Endothelial cell of umbilical vein (primary cell): Measurements from ENCODE around the gene PDS5B. TPM values are rescaled to one million over a fixed set of nuclear protein-coding genes. Genes with fewer than 3 reads are reported as not detected.

Source experiments
- BruUV-seq: library from RNA; stranded (reverse); fragments of 400-500 nt; replicated peaks from 2 replicates; lab custom pipeline; 2021; lab: Mats Ljungman, UMichigan
- CTCF ChIA-PET: fragments of 300-600, 350-600 bp; sonication (Branson Sonifier 250); formaldehyde crosslinking; loops from one replicate; lab custom pipeline; 2021; ENCODE audit warnings: antibody characterized with exemption, inconsistent platforms; lab: Charles Lee
- POLR2A ChIA-PET: fragments of 300-600, 350-600 bp; sonication (Branson Sonifier 250); formaldehyde crosslinking; loops from one replicate; lab custom pipeline; 2021; ENCODE audit warnings: antibody characterized with exemption, inconsistent platforms; lab: Charles Lee
- DNase-seq: peaks from one replicate; pipeline ENCODE4 v3.0.0-alpha.2; 2011; ENCODE audit warnings: low read depth, low spot score
- FAIRE-seq: peaks from 2 replicates; lab custom pipeline; 2011; peaks lifted over from hg19 to GRCh38; lab: Jason Lieb, UNC
- H2AFZ ChIP-seq: 2 replicates; pipeline ENCODE4 v1.6.0; 2012; ENCODE audit warnings: low read depth, low read length, control low read depth, inconsistent platforms
- H3K27ac ChIP-seq: 2 replicates; pipeline ENCODE4 v1.5.1; 2011; ENCODE audit warnings: low read depth, mild to moderate bottlenecking, control low read depth, low read length, moderate library complexity; ENCODE audit not compliant: insufficient read depth
- H3K27me3 ChIP-seq, 2 experiments: 2 replicates each; pipeline versions ENCODE4 v1.6.0 to v1.6.1; 2011; ENCODE audit warnings: low read length in 2 of 2, mixed read lengths in 1 of 2; ENCODE audit not compliant: control insufficient read depth in 2 of 2, insufficient read depth in 2 of 2
- H3K36me3 ChIP-seq, 2 experiments: 2 replicates in 1 of 2; 3 replicates in 1 of 2; pipeline ENCODE4 v1.5.1; 2011; ENCODE audit warnings: low read length in 2 of 2, mild to moderate bottlenecking in 1 of 2, moderate library complexity in 1 of 2; ENCODE audit not compliant: control insufficient read depth in 2 of 2, insufficient read depth in 2 of 2; ENCODE audit errors: extremely low read depth in 1 of 2
- H3K4me1 ChIP-seq: 3 replicates; pipeline ENCODE4 v1.5.1; 2011; ENCODE audit warnings: mild to moderate bottlenecking, low read length; ENCODE audit not compliant: control insufficient read depth, insufficient read depth; ENCODE audit errors: extremely low read depth
- H3K4me2 ChIP-seq: 2 replicates; pipeline ENCODE4 v1.6.1; 2011; ENCODE audit warnings: low read length, control low read depth, mixed read lengths; ENCODE audit not compliant: insufficient read depth
- H3K4me3 ChIP-seq, 3 experiments: fragments of 200-600 bp in 1 of 3; sonication (generic), shearing (Covaris generic) in 1 of 3; replicated peaks in 1 of 3; 2 replicates each; pipeline ENCODE4 v1.5.1; 2011 to 2016; ENCODE audit warnings: control low read depth in 3 of 3, low read length in 3 of 3, mild to moderate bottlenecking in 2 of 3, inconsistent platforms in 1 of 3, low read depth in 1 of 3, moderate library complexity in 1 of 3; ENCODE audit not compliant: insufficient read depth in 1 of 3
- H3K79me2 ChIP-seq: 2 replicates; pipeline ENCODE4 v1.6.0; 2012; ENCODE audit warnings: low read length, inconsistent platforms; ENCODE audit not compliant: control insufficient read depth, insufficient read depth
- H3K9ac ChIP-seq: replicated peaks from 2 replicates; pipeline ENCODE3; 2011; ENCODE audit warnings: low read length, control low read depth; ENCODE audit not compliant: insufficient read depth; ENCODE audit errors: extremely low read depth
- H3K9me1 ChIP-seq: replicated peaks from 3 replicates; pipeline ENCODE4 v1.6.0; 2011; ENCODE audit warnings: mild to moderate bottlenecking, low read length; ENCODE audit not compliant: control insufficient read depth, insufficient read depth; ENCODE audit errors: extremely low read depth
- H3K9me3 ChIP-seq: replicated peaks from 2 replicates; pipeline ENCODE4 v1.5.1; 2012; ENCODE audit warnings: low read length, inconsistent platforms; ENCODE audit not compliant: control insufficient read depth, insufficient read depth
- H4K20me1 ChIP-seq: replicated peaks from 2 replicates; pipeline ENCODE3; 2011; ENCODE audit warnings: mild to moderate bottlenecking, low read length; ENCODE audit not compliant: control insufficient read depth, insufficient read depth; ENCODE audit errors: extremely low read depth
- EZH2 ChIP-seq: IDR thresholded peaks from 2 replicates; pipeline ENCODE4 v1.6.1; 2012; ENCODE audit warnings: borderline replicate concordance, low read depth, mild to moderate bottlenecking, moderate library complexity, low read length, inconsistent platforms; ENCODE audit not compliant: severe bottlenecking
- FOS ChIP-seq: IDR thresholded peaks from 2 replicates; pipeline ENCODE4 v1.6.1; 2011; ENCODE audit warnings: mild to moderate bottlenecking, low read length, moderate library complexity, borderline replicate concordance; ENCODE audit not compliant: insufficient read depth
- GATA2 ChIP-seq: IDR thresholded peaks from 2 replicates; pipeline ENCODE4 v1.7.0; 2011; ENCODE audit warnings: low read depth, mild to moderate bottlenecking, moderate library complexity, mixed read lengths, low read length; ENCODE audit not compliant: insufficient read length, insufficient read depth
- JUN ChIP-seq: IDR thresholded peaks from 2 replicates; pipeline ENCODE4 v1.6.1; 2011; ENCODE audit warnings: borderline replicate concordance, low read depth; ENCODE audit not compliant: insufficient read length, insufficient read depth
- MYC ChIP-seq: IDR thresholded peaks from one replicate; pipeline ENCODE4 v1.6.1; 2011; ENCODE audit warnings: mild to moderate bottlenecking, low read depth, low read length
- POLR2A ChIP-seq: IDR thresholded peaks from 2 replicates; pipeline ENCODE4 v1.6.1; 2012; ENCODE audit warnings: low read depth, mild to moderate bottlenecking, control low read depth, low read length
- POLR2AphosphoS5 ChIP-seq: IDR thresholded peaks from 2 replicates; pipeline ENCODE4 v1.6.1; 2012; ENCODE audit warnings: low read depth, mild to moderate bottlenecking, control low read depth, low read length, moderate library complexity; ENCODE audit not compliant: insufficient read depth
- dilution Hi-C: fragments of 300-500 bp; cut with MboI; formaldehyde crosslinking; loops from one replicate; pipeline ENCODE4 v1.15.0; 2019; ENCODE audit warnings: low sequenced_read_pairs; ENCODE audit not compliant: extremely low pct_ligation_motif_present
- intact Hi-C: fragments of 100-400 bp; cut with micrococcal nuclease; formaldehyde crosslinking; loops from one replicate; pipeline ENCODE4 v1.10.0; 2022
- polyA plus RNA-seq, 4 experiments: library from polyadenylated mRNA; depleted of rRNA in 3 of 4; stranded (reverse) in 3 of 4; unstranded in 1 of 4; fragments of >200 nt; gene quantifications; 2 replicates each; pipeline versions ENCODE4 v1.2.1 to v1.2.3, GENCODE V29; 2011 to 2012; ENCODE audit warnings: missing spikeins in 1 of 4
- total RNA-seq: library from RNA; stranded (reverse); gene quantifications from 2 replicates; pipeline ENCODE4 v1.2.3, GENCODE V29; 2021
- TF ChIP-seq, protein P1 (sequence below): IDR thresholded peaks from 2 replicates; pipeline ENCODE4 v1.6.1; 2011; ENCODE audit not compliant: insufficient read depth, insufficient read length
- TF ChIP-seq, protein P2 (sequence below), 2 donors: IDR thresholded peaks; 1 replicate in 1 of 2; 2 replicates in 1 of 2; pipeline ENCODE4 v1.5.1; 2011; ENCODE audit warnings: low read length in 2 of 2, mild to moderate bottlenecking in 2 of 2, moderate library complexity in 2 of 2, control low read depth in 1 of 2, inconsistent platforms in 1 of 2, low read depth in 1 of 2; ENCODE audit not compliant: insufficient read depth in 1 of 2; ENCODE audit errors: extremely low read depth in 1 of 2

The PDS5B gene
- total and polyA plus RNA-seq, 2 donors (not counting 3 experiments of a cell fraction or from before 2014, with no cell fraction given): 3.9 to 40.3 TPM

- TF ChIP-seq, protein P1, sequence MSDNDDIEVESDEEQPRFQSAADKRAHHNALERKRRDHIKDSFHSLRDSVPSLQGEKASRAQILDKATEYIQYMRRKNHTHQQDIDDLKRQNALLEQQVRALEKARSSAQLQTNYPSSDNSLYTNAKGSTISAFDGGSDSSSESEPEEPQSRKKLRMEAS: no peak
- TF ChIP-seq, protein P2, sequence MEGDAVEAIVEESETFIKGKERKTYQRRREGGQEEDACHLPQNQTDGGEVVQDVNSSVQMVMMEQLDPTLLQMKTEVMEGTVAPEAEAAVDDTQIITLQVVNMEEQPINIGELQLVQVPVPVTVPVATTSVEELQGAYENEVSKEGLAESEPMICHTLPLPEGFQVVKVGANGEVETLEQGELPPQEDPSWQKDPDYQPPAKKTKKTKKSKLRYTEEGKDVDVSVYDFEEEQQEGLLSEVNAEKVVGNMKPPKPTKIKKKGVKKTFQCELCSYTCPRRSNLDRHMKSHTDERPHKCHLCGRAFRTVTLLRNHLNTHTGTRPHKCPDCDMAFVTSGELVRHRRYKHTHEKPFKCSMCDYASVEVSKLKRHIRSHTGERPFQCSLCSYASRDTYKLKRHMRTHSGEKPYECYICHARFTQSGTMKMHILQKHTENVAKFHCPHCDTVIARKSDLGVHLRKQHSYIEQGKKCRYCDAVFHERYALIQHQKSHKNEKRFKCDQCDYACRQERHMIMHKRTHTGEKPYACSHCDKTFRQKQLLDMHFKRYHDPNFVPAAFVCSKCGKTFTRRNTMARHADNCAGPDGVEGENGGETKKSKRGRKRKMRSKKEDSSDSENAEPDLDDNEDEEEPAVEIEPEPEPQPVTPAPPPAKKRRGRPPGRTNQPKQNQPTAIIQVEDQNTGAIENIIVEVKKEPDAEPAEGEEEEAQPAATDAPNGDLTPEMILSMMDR (IDR thresholded peaks at IDR 0.05; ENCODE audit: extremely low read depth in 1 of 2, insufficient read depth in 1 of 2, low read depth in 1 of 2, low read length in 2 of 2): no peak
- TF ChIP-seq JUN (no peak), POLR2AphosphoS5 (no peak), GATA2 (no peak), EZH2 (no peak), MYC (no peak), POLR2A (no peak), FOS (no peak)
- ChIA-PET POLR2A (no interaction called here), CTCF (interaction anchor here (3.5 kb wide), 1 partner anchor 52 kb away, joined by 30 read pairs; the partner anchor contains the start of gene PDS5B)
- intact Hi-C loops: loop anchor here (1.0 kb wide), 1 partner anchor 52 kb away; the partner anchor contains the start of gene PDS5B
- no peaks in the 10 kb centered on the region for H3K9me1 ChIP-seq
- H3K79me2 ChIP-seq: peaks cover 63% of the 10 kb centered on the region
- peaks cover 5% of the 10 kb centered on the region for H3K4me1 ChIP-seq
- no peak overlapping the region for H3K27ac ChIP-seq
- H3K4me2 ChIP-seq: no peak overlapping the region
- H3K27me3 ChIP-seq: no peaks in the 10 kb centered on the region
- no peaks in the 10 kb centered on the region for H3K9me3 ChIP-seq
- BruUV-seq: no TSS peak
- no peak overlapping the region for H3K9ac ChIP-seq
- H4K20me1 ChIP-seq: peaks cover 3% of the 10 kb centered on the region
- no peak overlapping the region for H2AFZ ChIP-seq
- DNase-seq (no peak), FAIRE-seq (no peak)
- H3K4me3 ChIP-seq: no peak overlapping the region
- dilution Hi-C loops: no loop called here
- no peaks in the 10 kb centered on the region for H3K36me3 ChIP-seq
Measured at GRCh38 chr13:32638739-32639138, 52.5 kb downstream of the PDS5B start.
